Smooth muscle cell (in vitro differentiated cells): ENCODE results near the gene NFAM1. TPM values are rescaled to one million over a fixed set of nuclear protein-coding genes. Genes with fewer than 3 reads are reported as not detected.

Experiments used
- DNase-seq: peaks from one replicate; lab custom pipeline; 2025; ENCODE audit not compliant: unreplicated experiment; lab: John Stamatoyannopoulos, UW
- H2AFZ ChIP-seq: fragments of 200-600 bp; sonication (generic); 2 replicates; pipeline ENCODE4 v1.6.0; 2016; ENCODE audit warnings: antibody characterized with exemption, low read depth, mild to moderate bottlenecking
- H3F3A ChIP-seq: fragments of 200-600 bp; sonication (generic); 2 replicates; pipeline ENCODE4 v1.6.0; 2017; ENCODE audit warnings: antibody characterized with exemption, low read depth
- H3K27ac ChIP-seq: fragments of 200-600 bp; sonication (generic); 2 replicates; pipeline ENCODE4 v1.5.1; 2016; ENCODE audit warnings: low read depth, mild to moderate bottlenecking
- H3K27me3 ChIP-seq: fragments of 200-600 bp; sonication (generic); 2 replicates; pipeline ENCODE4 v1.6.1; 2016; ENCODE audit warnings: low read depth, mild to moderate bottlenecking
- H3K36me3 ChIP-seq: fragments of 200-600 bp; sonication (generic); 2 replicates; pipeline ENCODE4 v1.5.1; 2016; ENCODE audit warnings: low read depth
- H3K4me1 ChIP-seq: fragments of 200-600 bp; sonication (generic); 2 replicates; pipeline ENCODE4 v1.5.1; 2016; ENCODE audit warnings: low read depth
- H3K4me2 ChIP-seq: fragments of 200-600 bp; sonication (generic); 2 replicates; pipeline ENCODE4 v1.6.0; 2016; ENCODE audit warnings: mild to moderate bottlenecking
- H3K4me3 ChIP-seq: fragments of 200-600 bp; sonication (generic); 2 replicates; pipeline ENCODE4 v1.5.1; 2016; ENCODE audit warnings: mild to moderate bottlenecking
- H3K79me2 ChIP-seq: fragments of 200-600 bp; sonication (generic); 2 replicates; pipeline ENCODE4 v1.6.0; 2016; ENCODE audit warnings: low read depth, mild to moderate bottlenecking
- H3K9ac ChIP-seq: fragments of 200-600 bp; sonication (generic); 2 replicates; pipeline ENCODE4 v1.6.0; 2016; ENCODE audit warnings: low read depth
- H3K9me3 ChIP-seq: fragments of 200-600 bp; sonication (generic); replicated peaks from 2 replicates; pipeline ENCODE4 v1.5.1; 2016; ENCODE audit warnings: low read depth
- H4K20me1 ChIP-seq: fragments of 200-600 bp; sonication (generic); 2 replicates; pipeline ENCODE4 v1.6.0; 2016; ENCODE audit warnings: low read depth
- WGBS: methylation state at CpG from one replicate; pipeline ENCODE4 v1.1.7; 2016; ENCODE audit warnings: low lambda C conversion rate; 5-methylcytosine and 5-hydroxymethylcytosine counted together
- polyA plus RNA-seq: library from polyadenylated mRNA; unstranded; fragments of >200 nt; fragmentation: Nextera tagmentation; extraction: Ambion mirVana; gene quantifications from 2 replicates; pipeline ENCODE4 v1.2.1, GENCODE V29; 2016
- total RNA-seq: library from RNA; depleted of rRNA; stranded (reverse); fragments of >200 nt; gene quantifications from 2 replicates; pipeline ENCODE4 v1.2.3, GENCODE V29; 2014
- TF ChIP-seq, protein P1 (sequence below): fragments of 200-600 bp; sonication (generic); IDR thresholded peaks from 2 replicates; pipeline ENCODE4 v1.5.1; 2017; ENCODE audit warnings: borderline replicate concordance, mild to moderate bottlenecking, antibody characterized with exemption; ENCODE audit not compliant: insufficient read depth, poor library complexity, severe bottlenecking

NFAM1 gene
- total and polyA plus RNA-seq, 2 experiments from 2014 or later = not detected

- H3K27ac ChIP-seq = no peak overlapping the region
- H2AFZ ChIP-seq = no peak overlapping the region
- H3K79me2 ChIP-seq = no peaks in the 10 kb centered on the region
- no peak for DNase-seq
- H3K9ac ChIP-seq = no peak overlapping the region
- H3K4me1 ChIP-seq = no peaks in the 10 kb centered on the region
- no peaks in the 10 kb centered on the region for H4K20me1 ChIP-seq
- no peaks in the 10 kb centered on the region for H3K27me3 ChIP-seq
- H3K4me3 ChIP-seq = no peak overlapping the region
- no peak overlapping the region for H3K4me2 ChIP-seq
- no peaks in the 10 kb centered on the region for H3K9me3 ChIP-seq
- TF ChIP-seq, protein P1, sequence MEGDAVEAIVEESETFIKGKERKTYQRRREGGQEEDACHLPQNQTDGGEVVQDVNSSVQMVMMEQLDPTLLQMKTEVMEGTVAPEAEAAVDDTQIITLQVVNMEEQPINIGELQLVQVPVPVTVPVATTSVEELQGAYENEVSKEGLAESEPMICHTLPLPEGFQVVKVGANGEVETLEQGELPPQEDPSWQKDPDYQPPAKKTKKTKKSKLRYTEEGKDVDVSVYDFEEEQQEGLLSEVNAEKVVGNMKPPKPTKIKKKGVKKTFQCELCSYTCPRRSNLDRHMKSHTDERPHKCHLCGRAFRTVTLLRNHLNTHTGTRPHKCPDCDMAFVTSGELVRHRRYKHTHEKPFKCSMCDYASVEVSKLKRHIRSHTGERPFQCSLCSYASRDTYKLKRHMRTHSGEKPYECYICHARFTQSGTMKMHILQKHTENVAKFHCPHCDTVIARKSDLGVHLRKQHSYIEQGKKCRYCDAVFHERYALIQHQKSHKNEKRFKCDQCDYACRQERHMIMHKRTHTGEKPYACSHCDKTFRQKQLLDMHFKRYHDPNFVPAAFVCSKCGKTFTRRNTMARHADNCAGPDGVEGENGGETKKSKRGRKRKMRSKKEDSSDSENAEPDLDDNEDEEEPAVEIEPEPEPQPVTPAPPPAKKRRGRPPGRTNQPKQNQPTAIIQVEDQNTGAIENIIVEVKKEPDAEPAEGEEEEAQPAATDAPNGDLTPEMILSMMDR = no peak
- H3K36me3 ChIP-seq = no peaks in the 10 kb centered on the region
- no peaks in the 10 kb centered on the region for H3F3A ChIP-seq
- WGBS = 89% methylated on average over 11 of the region's 11 CpGs
These were observed 20.3 kb upstream of the NFAM1 start for GRCh38 chr22:42452456-42452855.

DNA sequence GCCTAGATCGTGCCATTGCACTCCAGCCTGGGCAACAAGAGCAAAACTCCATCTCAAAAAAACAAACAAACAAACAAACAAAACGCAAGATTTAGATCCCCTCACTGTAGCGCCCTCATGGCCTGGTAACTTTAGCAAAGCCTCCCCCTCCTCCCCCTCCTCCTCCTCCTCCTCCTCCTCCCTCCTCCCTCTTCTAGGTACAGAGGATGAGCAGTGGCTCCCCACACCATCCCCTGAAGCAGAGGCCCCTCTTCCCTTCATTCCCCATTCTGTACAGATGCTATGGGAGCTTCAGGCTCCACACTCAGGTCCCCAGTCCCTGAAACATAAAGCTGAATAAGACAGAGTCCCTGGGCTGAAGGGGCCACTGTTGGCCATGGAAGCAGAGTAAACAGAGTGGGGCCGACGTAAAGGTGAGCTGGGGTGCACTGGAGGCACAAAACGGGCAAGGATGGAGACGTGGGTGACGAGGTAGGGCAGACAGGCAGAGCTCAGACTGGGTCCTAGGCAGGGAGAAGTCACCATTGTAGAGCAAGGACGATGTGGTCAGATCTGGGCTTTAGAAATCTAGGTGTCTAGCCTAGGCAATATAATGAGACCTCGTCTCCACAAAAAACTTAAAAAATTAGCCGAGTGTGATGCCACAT lies 19.4 kb upstream of the NFAM1 start:
- no peak overlapping the region for H3K9ac ChIP-seq
- no peaks in the 10 kb centered on the region for H3F3A ChIP-seq
- no peaks in the 10 kb centered on the region for H3K9me3 ChIP-seq
- H3K27ac ChIP-seq = no peak overlapping the region
- WGBS = 88% methylated on average over 11 of the region's 11 CpGs
- TF ChIP-seq, protein P1 = no peak
- no peaks in the 10 kb centered on the region for H4K20me1 ChIP-seq
- no peaks in the 10 kb centered on the region for H3K79me2 ChIP-seq
- no peak overlapping the region for H2AFZ ChIP-seq
- no peaks in the 10 kb centered on the region for H3K4me1 ChIP-seq
- H3K36me3 ChIP-seq = no peaks in the 10 kb centered on the region
- H3K27me3 ChIP-seq = no peaks in the 10 kb centered on the region
- no peak overlapping the region for H3K4me2 ChIP-seq
- DNase-seq = no peak
- H3K4me3 ChIP-seq = no peak overlapping the region

GRCh38 chr22:42450862-42451261 lies 18.7 kb upstream of the NFAM1 start:
- Histone ChIP-seq H3K79me2 (no peaks in the 10 kb centered on the region), H3K9me3 (no peaks in the 10 kb centered on the region), H3F3A (no peaks in the 10 kb centered on the region), H3K36me3 (no peaks in the 10 kb centered on the region), H3K27ac (no peak overlapping the region), H3K27me3 (no peaks in the 10 kb centered on the region), H3K4me2 (no peak overlapping the region), H2AFZ (no peak overlapping the region), H3K4me3 (no peak overlapping the region), H3K4me1 (no peaks in the 10 kb centered on the region), H3K9ac (no peak overlapping the region), H4K20me1 (no peaks in the 10 kb centered on the region)
- no peak for DNase-seq
- TF ChIP-seq, protein P1 = no peak
- 92% methylated on average over 6 of the region's 6 CpGs for WGBS

DNA sequence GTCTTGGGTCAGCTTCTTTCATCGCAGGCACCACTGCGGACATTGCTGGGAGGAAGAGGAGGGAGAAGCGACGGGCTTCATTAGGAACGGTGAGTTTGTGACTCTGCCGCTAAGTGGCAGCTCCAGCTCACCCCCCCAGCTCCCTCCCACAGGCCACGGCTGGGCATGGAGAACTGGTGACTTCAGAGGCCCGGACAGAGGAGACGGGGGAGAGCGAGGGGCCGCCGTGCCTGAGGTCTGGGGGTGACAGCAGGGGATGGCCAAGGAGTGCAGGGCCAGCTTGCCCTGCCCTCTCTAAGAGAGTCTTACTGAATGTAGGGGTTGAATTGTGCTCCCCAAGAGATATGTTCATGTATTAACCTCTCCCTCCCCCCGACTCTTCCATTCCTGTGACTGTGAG lies 13.9 kb upstream of the NFAM1 start:
- Histone ChIP-seq H3K4me2 (no peak overlapping the region), H3K9ac (no peak overlapping the region), H3K9me3 (no peaks in the 10 kb centered on the region), H3K27me3 (no peaks in the 10 kb centered on the region), H4K20me1 (no peaks in the 10 kb centered on the region), H3K4me3 (no peak overlapping the region), H3K27ac (no peak overlapping the region), H3F3A (no peaks in the 10 kb centered on the region), H2AFZ (no peak overlapping the region), H3K36me3 (no peaks in the 10 kb centered on the region), H3K79me2 (no peaks in the 10 kb centered on the region), H3K4me1 (peaks cover 8% of the 10 kb centered on the region)
- TF ChIP-seq, protein P1 = no peak
- DNase-seq = no peak
- 85% methylated on average over 13 of the region's 13 CpGs for WGBS
